HUES48 (cell line): ENCODE measurements around the gene ZNF407.

ENCODE experiments used
- H3K27ac ChIP-seq: one replicate; pipeline ENCODE4 v1.7.0; 2013; ENCODE audit warnings: low read depth, low read length, inconsistent platforms
- H3K27me3 ChIP-seq: 2 replicates; pipeline ENCODE4 v1.6.1; 2013; ENCODE audit warnings: mild to moderate bottlenecking, low read length; ENCODE audit not compliant: control insufficient read depth, insufficient read depth
- H3K36me3 ChIP-seq: 2 replicates; pipeline ENCODE4 v1.6.1; 2013; ENCODE audit warnings: low read length; ENCODE audit not compliant: control insufficient read depth, insufficient read depth
- H3K4me1 ChIP-seq: 2 replicates; pipeline ENCODE4 v1.6.1; 2013; ENCODE audit warnings: mild to moderate bottlenecking, low read length; ENCODE audit not compliant: control insufficient read depth, insufficient read depth
- H3K4me3 ChIP-seq: 2 replicates; pipeline ENCODE4 v1.5.1; 2013; ENCODE audit warnings: mild to moderate bottlenecking, low read depth, low read length
- H3K9ac ChIP-seq: 2 replicates; pipeline ENCODE4 v1.6.1; 2013; ENCODE audit warnings: mild to moderate bottlenecking, low read depth, low read length, moderate library complexity
- H3K9me3 ChIP-seq: 2 replicates; pipeline ENCODE4 v1.6.1; 2013; ENCODE audit warnings: low read length; ENCODE audit not compliant: control insufficient read depth, insufficient read depth

Gene ZNF407

GRCh38 chr18:74935434-74935833 lies 337.8 kb downstream of the ZNF407 start:
- no peaks in the 10 kb centered on the region for H3K9me3 ChIP-seq
- peaks cover 14% of the 10 kb centered on the region; the same call in 1 of the 2 replicates for H3K4me1 ChIP-seq
- H3K36me3 ChIP-seq: no peaks in the 10 kb centered on the region
- H3K4me3 ChIP-seq: no peak overlapping the region
- H3K27ac ChIP-seq: no peak overlapping the region
- no peaks in the 10 kb centered on the region for H3K27me3 ChIP-seq
- no peak overlapping the region for H3K9ac ChIP-seq

DNA sequence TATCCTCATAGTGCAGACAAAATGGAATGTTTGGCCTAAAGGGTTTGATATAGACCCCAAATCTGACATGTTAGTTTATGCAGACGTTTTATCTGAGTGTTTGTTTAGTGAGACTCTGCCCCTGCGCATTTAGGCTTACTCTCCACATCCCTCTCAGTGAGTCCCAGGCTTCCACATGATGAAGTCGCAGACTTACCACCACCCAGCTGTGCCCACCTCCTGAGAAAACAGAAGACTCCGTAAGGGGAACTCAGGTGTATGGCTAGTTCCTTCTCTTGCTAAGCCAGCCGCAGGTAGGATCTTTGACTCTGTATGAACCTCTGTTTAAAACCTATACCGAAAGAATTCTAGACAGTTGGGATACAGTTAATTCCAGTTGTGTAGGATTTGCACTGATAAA lies 338.7 kb downstream of the ZNF407 start:
- no peaks in the 10 kb centered on the region for H3K36me3 ChIP-seq
- H3K4me1 ChIP-seq: peaks cover 14% of the 10 kb centered on the region; the same call in 1 of the 2 replicates
- H3K9ac ChIP-seq: no peak overlapping the region
- no peak overlapping the region for H3K27ac ChIP-seq
- H3K9me3 ChIP-seq: no peaks in the 10 kb centered on the region
- H3K4me3 ChIP-seq: no peak overlapping the region
- H3K27me3 ChIP-seq: no peaks in the 10 kb centered on the region

GRCh38 chr18:74937291-74937690 lies 339.6 kb downstream of the ZNF407 start:
- peaks cover 14% of the 10 kb centered on the region; the same call in 1 of the 2 replicates for H3K4me1 ChIP-seq
- no peak overlapping the region for H3K27ac ChIP-seq
- no peaks in the 10 kb centered on the region for H3K36me3 ChIP-seq
- no peak overlapping the region for H3K9ac ChIP-seq
- H3K27me3 ChIP-seq: no peaks in the 10 kb centered on the region
- H3K4me3 ChIP-seq: no peak overlapping the region
- H3K9me3 ChIP-seq: no peaks in the 10 kb centered on the region

- peaks cover 13% of the 10 kb centered on the region; the same call in 1 of the 2 replicates for H3K4me1 ChIP-seq
- H3K27me3 ChIP-seq: no peaks in the 10 kb centered on the region
- H3K4me3 ChIP-seq: no peak overlapping the region
- H3K9ac ChIP-seq: no peak overlapping the region
- no peaks in the 10 kb centered on the region for H3K36me3 ChIP-seq
- no peaks in the 10 kb centered on the region for H3K9me3 ChIP-seq
- H3K27ac ChIP-seq: no peak overlapping the region
These were observed 343.2 kb downstream of the ZNF407 start for GRCh38 chr18:74940856-74941255.

GRCh38 chr18:74942319-74942910 lies 344.7 kb downstream of the ZNF407 start:
- H3K4me1 ChIP-seq: peaks cover 19% of the 10 kb centered on the region
- no peaks in the 10 kb centered on the region for H3K27me3 ChIP-seq
- no peak overlapping the region for H3K4me3 ChIP-seq
- H3K36me3 ChIP-seq: no peaks in the 10 kb centered on the region
- H3K9ac ChIP-seq: no peak overlapping the region
- no peaks in the 10 kb centered on the region for H3K9me3 ChIP-seq
- H3K27ac ChIP-seq: no peak overlapping the region

DNA sequence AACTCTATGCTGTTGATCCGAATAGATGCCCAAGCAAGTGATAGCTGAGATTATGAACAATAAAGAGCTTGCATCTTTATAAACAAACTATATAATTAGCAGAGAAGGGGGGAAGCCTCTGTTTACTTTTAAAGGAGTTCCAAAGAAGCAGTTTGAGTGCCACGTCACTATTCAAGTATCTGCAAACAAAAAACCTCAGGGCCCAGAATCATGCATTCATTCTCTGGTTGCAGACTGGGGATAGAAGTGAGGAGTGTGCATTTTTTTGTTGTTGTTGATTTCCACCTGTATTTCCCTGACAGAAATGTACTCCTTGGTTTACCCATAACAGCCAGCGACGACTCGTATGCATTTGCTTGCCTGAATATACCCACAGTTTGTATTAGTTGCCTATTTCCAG lies 347.0 kb downstream of the ZNF407 start:
- Histone ChIP-seq H3K36me3 (no peaks in the 10 kb centered on the region), H3K4me1 (peaks cover 42% of the 10 kb centered on the region), H3K9ac (no peak overlapping the region), H3K4me3 (no peak overlapping the region), H3K9me3 (no peaks in the 10 kb centered on the region), H3K27ac (no peak overlapping the region), H3K27me3 (no peaks in the 10 kb centered on the region)

- Histone ChIP-seq H3K4me3 (no peak overlapping the region), H3K27ac (no peak overlapping the region), H3K9me3 (no peaks in the 10 kb centered on the region), H3K36me3 (no peaks in the 10 kb centered on the region), H3K4me1 (peaks cover 54% of the 10 kb centered on the region), H3K9ac (no peak overlapping the region), H3K27me3 (no peaks in the 10 kb centered on the region)
These were observed 348.3 kb downstream of the ZNF407 start for GRCh38 chr18:74945774-74946545.

GRCh38 chr18:74946646-74947375 lies 349.1 kb downstream of the ZNF407 start:
- no peak overlapping the region for H3K4me3 ChIP-seq
- no peak overlapping the region for H3K9ac ChIP-seq
- no peaks in the 10 kb centered on the region for H3K9me3 ChIP-seq
- peaks cover 59% of the 10 kb centered on the region for H3K4me1 ChIP-seq
- no peak overlapping the region for H3K27ac ChIP-seq
- H3K27me3 ChIP-seq: no peaks in the 10 kb centered on the region
- no peaks in the 10 kb centered on the region for H3K36me3 ChIP-seq

- Histone ChIP-seq H3K9me3 (no peaks in the 10 kb centered on the region), H3K27me3 (no peaks in the 10 kb centered on the region), H3K9ac (no peak overlapping the region), H3K4me3 (no peak overlapping the region), H3K36me3 (no peaks in the 10 kb centered on the region), H3K4me1 (peaks cover 59% of the 10 kb centered on the region), H3K27ac (peak overlapping the region; percentile 49)
These were observed 349.7 kb downstream of the ZNF407 start for GRCh38 chr18:74947417-74947816.

DNA sequence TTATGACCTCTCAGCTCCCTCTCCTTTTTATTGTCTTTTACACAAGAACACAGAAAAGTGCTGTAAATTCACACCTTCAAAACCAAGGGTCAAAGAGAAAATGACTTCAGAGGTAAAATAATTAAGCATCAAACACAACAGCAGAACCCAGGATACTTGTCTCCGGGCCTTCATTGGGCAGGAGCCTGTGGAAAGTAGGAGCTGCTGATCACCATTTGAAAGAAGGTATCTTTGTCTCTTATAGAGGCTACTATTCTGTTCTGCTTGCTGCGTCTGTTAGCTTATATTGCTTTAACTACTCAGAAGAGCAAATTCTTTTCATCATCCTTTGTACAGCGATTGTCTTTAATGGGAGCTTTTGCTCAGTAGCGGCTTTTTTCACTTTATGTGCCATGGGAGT lies 350.2 kb downstream of the ZNF407 start:
- peak overlapping the region; percentile 49 for H3K27ac ChIP-seq
- peaks cover 59% of the 10 kb centered on the region for H3K4me1 ChIP-seq

GRCh38 chr18:74949611-74950010 lies 351.9 kb downstream of the ZNF407 start:
- peaks cover 59% of the 10 kb centered on the region for H3K4me1 ChIP-seq

More for the DNA sequence above, 350.2 kb downstream of the ZNF407 start:
- Histone ChIP-seq H3K9ac (no peak overlapping the region), H3K36me3 (no peaks in the 10 kb centered on the region), H3K9me3 (no peaks in the 10 kb centered on the region), H3K27me3 (no peaks in the 10 kb centered on the region), H3K4me3 (no peak overlapping the region)

More at GRCh38 chr18:74949611-74950010, 351.9 kb downstream of the ZNF407 start:
- Histone ChIP-seq H3K9ac (no peak overlapping the region), H3K27me3 (no peaks in the 10 kb centered on the region), H3K4me3 (no peak overlapping the region), H3K36me3 (no peaks in the 10 kb centered on the region), H3K9me3 (no peaks in the 10 kb centered on the region), H3K27ac (no peak overlapping the region)
